Tibial nerve (tissue), 4 donors: Measurements from ENCODE around the gene BEX2. TPM values are rescaled to one million over a fixed set of nuclear protein-coding genes. Genes with fewer than 3 reads are reported as not detected.
"Not testable (repeated sequence)": the region's sequence is repeated elsewhere in the genome, so short reads cannot be mapped to it uniquely, and the experiment has no call there.

Experiments
- DNase-seq, 2 donors: peaks; one replicate each; pipeline ENCODE4 v3.0.0-alpha.2; 2019; ENCODE audit warnings: low spot score in 2 of 2
- H3K27ac ChIP-seq, 4 donors: fragments of 200-600 bp; sonication (generic) in 3 of 4; one replicate each; pipeline ENCODE4 v1.5.1; 2017 to 2019; ENCODE audit warnings: mild to moderate bottlenecking in 1 of 4
- H3K27me3 ChIP-seq, 2 donors: fragments of 200-600 bp; sonication (generic) in 1 of 2; one replicate each; pipeline versions ENCODE4 v1.5.1 to v1.6.0; 2017 to 2019
- H3K36me3 ChIP-seq, 3 donors: fragments of 200-600 bp; sonication (generic); one replicate each; pipeline ENCODE4 v1.5.1; 2018 to 2019
- H3K4me1 ChIP-seq, 4 donors: fragments of 200-600 bp; sonication (generic) in 3 of 4; one replicate each; pipeline ENCODE4 v1.5.1; 2017 to 2019
- H3K4me3 ChIP-seq, 4 donors: fragments of 200-600 bp; sonication (generic) in 3 of 4; one replicate each; pipeline ENCODE4 v1.5.1; 2017 to 2019; ENCODE audit warnings: mild to moderate bottlenecking in 1 of 4, moderate library complexity in 1 of 4
- H3K9me3 ChIP-seq, 4 donors: fragments of 200-600 bp; sonication (generic) in 3 of 4; one replicate each; pipeline ENCODE4 v1.5.1; 2017 to 2019
- CTCF ChIP-seq, 5 experiments: fragments of 200-600 bp in 3 of 5; fragments of 450-650 bp in 2 of 5; sonication (generic) in 3 of 5; IDR thresholded peaks; one replicate each; pipeline ENCODE4 v1.5.1; 2016 to 2019; ENCODE audit warnings: antibody characterized with exemption in 5 of 5, mild to moderate bottlenecking in 3 of 5, moderate library complexity in 2 of 5
- EP300 ChIP-seq, 2 donors: sonication (generic); formaldehyde crosslinking; IDR thresholded peaks; one replicate each; pipeline ENCODE4 v1.6.1; 2017; ENCODE audit warnings: antibody characterized with exemption in 2 of 2, mild to moderate bottlenecking in 1 of 2
- POLR2A ChIP-seq, 2 donors: fragments of 450-650 bp; IDR thresholded peaks; one replicate each; pipeline ENCODE4 v1.6.1; 2017; ENCODE audit warnings: antibody characterized with exemption in 2 of 2, mild to moderate bottlenecking in 2 of 2, moderate library complexity in 2 of 2
- WGBS, 2 donors: methylation state at CpG; one replicate each; pipeline ENCODE4 v1.1.5; 2018; 5-methylcytosine and 5-hydroxymethylcytosine counted together
- total RNA-seq, 4 donors: library from RNA; depleted of rRNA; stranded (reverse); fragments of >200 nt; gene quantifications; one replicate each; pipeline ENCODE4 v1.1.0, GENCODE V29; 2016

The BEX2 gene
- 1 to 10 TPM in 2 of 4 donors, under 1 TPM in 1, not detected in 1; 0.87 to 4.8 (median 1.2) TPM for total RNA-seq

GRCh38 chrX:103310555-103311398 is at the start of gene BEX2:
TSS of gene BEX2 (minus strand) at chrX:103310990. CDS start at chrX:103309976, 1,014 bp downstream.
- peak in 1 of 2 donors; percentile 36 for TF ChIP-seq POLR2A (IDR thresholded peaks at IDR 0.05)
- no peak for TF ChIP-seq CTCF (IDR thresholded peaks at IDR 0.05)
- peak in 1 of 2 donors; percentile 43 for TF ChIP-seq EP300 (IDR thresholded peaks at IDR 0.05)
- Histone ChIP-seq H3K27ac (peak within 1 kb of the TSS in 1 of 4 donors; percentile 47), H3K4me1 (peaks cover 0 to 6% (median 0%) of the 10 kb centered on the region in 4 donors), H3K4me3 (peak within 1 kb of the TSS; percentile 26 to 58 (median 45)), H3K27me3 (peaks cover 0 to 46% of the 10 kb centered on the region in 2 donors), H3K36me3 (no peaks in the 10 kb centered on the region), H3K9me3 (no peaks in the 10 kb centered on the region)
- WGBS, 2 donors = 8 to 43% methylated on average over 8 to 34 of the region's 52 CpGs
- peak in 1 of 2 donors; percentile 12 for DNase-seq

GRCh38 chrX:103360092-103360491 is 49.3 kb upstream of the BEX2 start:
- no peaks in the 10 kb centered on the region for H3K36me3 ChIP-seq
- no peak overlapping the region for H3K27ac ChIP-seq
- H3K4me3 ChIP-seq = no peak overlapping the region
- WGBS, 2 donors = 81 to 90% methylated on average over 2 of the region's 2 CpGs
- H3K9me3 ChIP-seq = no peaks in the 10 kb centered on the region
- TF ChIP-seq POLR2A (IDR thresholded peaks at IDR 0.05) (no peak), EP300 (IDR thresholded peaks at IDR 0.05) (no peak), CTCF (IDR thresholded peaks at IDR 0.05) (no peak)
- H3K27me3 ChIP-seq = peaks cover 0 to 12% of the 10 kb centered on the region in 2 donors
- no peaks in the 10 kb centered on the region for H3K4me1 ChIP-seq
- no peak for DNase-seq

- not testable (repeated sequence) for H3K9me3 ChIP-seq, H3K4me3 ChIP-seq, H3K4me1 ChIP-seq, H3K27ac ChIP-seq, H3K36me3 ChIP-seq, DNase-seq
- peaks cover 0 to 12% of the 10 kb centered on the region in 2 donors for H3K27me3 ChIP-seq
- 88 to 89% methylated on average over 3 of the region's 3 CpGs for WGBS, 2 donors
Observed at GRCh38 chrX:103359605-103360004, 48.8 kb upstream of the BEX2 start.

- Histone ChIP-seq H3K36me3 (no peaks in the 10 kb centered on the region), H3K9me3 (no peaks in the 10 kb centered on the region), H3K27me3 (peaks cover 0 to 12% of the 10 kb centered on the region in 2 donors), H3K4me1 (no peaks in the 10 kb centered on the region), H3K27ac (peak overlapping the region in 3 of 4 donors; percentile 81 to 97 (median 92)), H3K4me3 (peak overlapping the region in 1 of 4 donors; percentile 69)
- no peak for DNase-seq
- WGBS, 2 donors = 89 to 93% methylated on average over 2 of the region's 2 CpGs
- TF ChIP-seq POLR2A (IDR thresholded peaks at IDR 0.05) = no peak
- no peak for TF ChIP-seq EP300 (IDR thresholded peaks at IDR 0.05)
- TF ChIP-seq CTCF (IDR thresholded peaks at IDR 0.05) = no peak
Observed at GRCh38 chrX:103357871-103358270, 47.1 kb upstream of the BEX2 start.

- no peaks in the 10 kb centered on the region for H3K9me3 ChIP-seq
- peak in 1 of 2 donors; percentile 16 for DNase-seq
- no peak for TF ChIP-seq CTCF (IDR thresholded peaks at IDR 0.05)
- peak overlapping the region; percentile 54 to 69 (median 60) for H3K4me3 ChIP-seq
- H3K27ac ChIP-seq = peak overlapping the region; percentile 81 to 97 (median 94)
- no peaks in the 10 kb centered on the region for H3K36me3 ChIP-seq
- WGBS, 2 donors = 2 to 20% methylated on average over 13 of the region's 13 CpGs
- no peaks in the 10 kb centered on the region for H3K4me1 ChIP-seq
- peaks cover 0 to 12% of the 10 kb centered on the region in 2 donors for H3K27me3 ChIP-seq
Observed at GRCh38 chrX:103356858-103357257, 46.1 kb upstream of the BEX2 start.
